GM19328 (cell line): ENCODE results near the gene LCAT.
"Not testable (repeated sequence)": the region's sequence is repeated elsewhere in the genome, so short reads cannot be mapped to it uniquely, and the experiment has no call there.

ENCODE experiments used
- ATAC-seq: cut with Tn5 transposase; IDR thresholded peaks from one replicate; pipeline ENCODE4 v1.9.1; 2021; ENCODE audit warnings: mild to moderate bottlenecking, moderate library complexity; ENCODE audit not compliant: unreplicated experiment

LCAT gene

DNA sequence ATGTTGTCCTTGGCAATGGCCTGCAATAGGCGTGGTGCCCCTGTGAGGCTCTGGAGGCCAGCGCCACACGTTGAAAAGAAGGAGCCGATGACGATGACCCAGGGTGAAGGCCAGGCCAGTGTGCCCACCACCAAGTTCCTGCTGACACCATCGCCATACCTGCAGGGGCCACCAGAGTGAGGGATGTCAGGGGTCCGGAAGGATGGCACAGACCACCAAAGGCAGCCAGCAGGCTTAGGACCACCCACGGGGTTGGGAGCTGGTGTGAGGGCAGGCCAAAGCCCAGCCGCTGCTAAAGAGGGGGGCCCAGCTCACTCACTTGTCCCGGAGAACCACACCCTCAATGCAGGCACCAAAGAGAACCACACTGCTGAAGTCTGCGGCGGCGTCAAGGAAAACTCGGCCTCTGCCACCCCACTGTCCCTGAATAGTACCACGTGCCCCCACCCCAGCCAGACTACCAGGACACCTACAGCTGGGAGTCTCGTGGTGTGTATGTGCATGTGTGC, 6.5 kb upstream of the LCAT start:
- no peak for ATAC-seq

DNA sequence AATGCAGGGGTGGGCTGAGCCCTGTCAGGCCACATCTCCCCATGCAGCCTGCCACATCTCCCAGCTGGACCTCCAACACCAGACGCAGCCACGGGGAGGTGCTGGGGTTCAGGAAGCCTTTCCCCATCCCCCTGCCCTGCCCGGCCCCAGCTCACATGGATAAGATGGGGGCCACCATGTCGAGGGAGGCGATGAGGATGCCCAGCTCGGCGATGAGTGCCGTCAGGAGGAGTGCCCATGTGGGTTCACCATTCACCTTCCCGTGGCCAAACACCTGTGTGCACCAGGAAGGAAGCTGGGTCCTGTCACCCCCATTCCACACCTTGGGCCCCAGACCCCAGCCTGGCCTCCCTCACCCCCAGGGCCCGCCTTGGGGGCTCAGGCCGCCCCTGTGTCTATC, 5.7 kb upstream of the LCAT start:
- no peak for ATAC-seq

DNA sequence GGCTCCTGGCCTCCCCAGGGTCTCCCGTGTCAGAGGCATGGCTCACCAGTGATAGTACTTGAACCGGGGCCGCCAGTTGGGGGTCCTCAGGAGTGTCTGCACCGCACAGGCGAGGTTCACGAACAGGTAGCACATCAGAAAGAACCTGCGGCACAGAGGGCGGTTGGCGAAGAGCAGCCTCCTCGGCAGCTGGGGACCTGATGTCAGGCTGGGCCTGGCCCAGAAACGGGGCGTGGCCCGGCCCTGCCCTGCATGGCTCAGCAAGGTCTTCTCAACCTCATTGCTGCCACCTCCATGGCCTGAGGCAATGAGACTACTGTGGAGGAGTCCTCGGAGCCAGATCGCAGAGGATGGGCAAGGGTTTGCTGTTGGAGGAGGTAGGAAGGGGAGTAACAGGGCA, 4.1 kb upstream of the LCAT start:
- no peak for ATAC-seq

DNA sequence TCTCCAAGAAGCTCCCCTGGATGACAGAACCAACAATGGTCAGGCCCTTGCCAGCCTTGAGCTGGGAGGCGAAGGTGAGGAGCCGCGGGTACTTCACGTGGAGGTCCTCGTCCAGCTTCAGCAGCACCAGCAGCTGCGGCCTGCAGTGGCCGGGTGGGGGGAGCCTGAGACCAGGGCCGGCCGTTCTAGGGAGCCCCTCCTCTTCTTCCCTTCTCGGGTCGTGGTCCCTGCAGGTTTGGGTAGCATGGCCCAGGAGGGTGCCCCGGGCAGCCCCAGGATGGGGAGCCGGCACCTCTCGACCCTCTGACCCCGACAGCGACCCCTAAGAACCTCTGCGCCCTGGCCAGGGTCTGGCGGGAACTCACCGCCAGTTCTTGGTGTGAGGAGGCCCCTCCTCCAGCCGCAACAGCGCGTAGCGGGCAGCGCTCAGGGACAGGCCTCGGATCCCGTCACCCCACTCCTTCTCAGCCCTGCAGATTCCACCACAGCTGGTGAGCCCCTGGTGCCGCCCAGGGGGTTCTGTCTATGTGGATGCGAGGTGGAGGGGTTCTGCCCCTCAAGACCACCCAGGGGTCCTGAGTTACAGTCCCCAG, 3.1 kb upstream of the LCAT start:
- ATAC-seq = no peak

DNA sequence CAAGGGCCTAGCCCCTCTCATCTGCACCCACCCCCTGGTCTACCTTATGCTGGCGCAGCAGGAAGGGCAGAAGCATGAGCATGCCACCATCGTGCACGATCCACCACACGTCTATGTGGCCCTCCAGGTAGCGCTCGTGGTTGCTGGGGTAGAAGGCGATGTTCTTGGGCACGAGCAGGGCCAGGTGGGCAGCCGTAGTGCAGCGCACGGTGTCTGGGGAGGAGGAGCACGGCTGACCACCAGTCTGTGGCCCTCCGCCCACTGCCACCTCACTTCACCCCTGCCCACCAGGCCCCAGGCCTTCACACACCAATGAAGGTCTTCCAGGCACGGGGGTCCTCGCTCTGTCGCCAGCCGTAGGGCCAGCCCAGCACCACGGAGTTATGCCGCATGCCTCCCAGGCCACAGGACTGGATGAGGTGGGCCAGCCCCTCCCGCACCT, 2.2 kb upstream of the LCAT start:
- ATAC-seq = no peak

DNA sequence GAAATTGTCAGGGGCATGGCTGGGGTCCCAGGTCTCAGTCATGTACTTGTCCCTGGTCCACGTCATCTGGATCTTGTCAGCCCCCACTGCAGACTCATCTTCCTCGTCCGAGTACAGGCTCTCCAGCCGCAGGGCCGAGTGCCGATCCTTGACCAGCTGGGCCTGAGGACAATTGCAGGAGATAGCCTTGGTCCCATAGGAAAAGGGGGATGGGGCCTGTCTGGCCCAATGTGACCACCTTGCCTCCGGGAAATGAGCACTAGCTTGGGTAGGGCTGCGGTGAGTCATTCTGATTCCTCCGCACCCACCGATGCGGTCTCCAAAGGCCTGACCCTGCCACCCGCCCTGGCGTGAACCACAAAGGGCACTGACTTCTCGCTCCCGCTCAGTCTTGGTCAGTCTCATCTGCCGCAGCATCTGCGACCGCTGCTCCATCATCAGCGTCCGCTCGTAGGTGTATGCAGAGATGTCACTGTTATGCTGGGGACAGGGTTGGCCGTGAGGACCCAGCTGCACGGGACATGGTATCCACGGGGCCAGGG, 1.5 kb upstream of the LCAT start:
- ATAC-seq = no peak

DNA sequence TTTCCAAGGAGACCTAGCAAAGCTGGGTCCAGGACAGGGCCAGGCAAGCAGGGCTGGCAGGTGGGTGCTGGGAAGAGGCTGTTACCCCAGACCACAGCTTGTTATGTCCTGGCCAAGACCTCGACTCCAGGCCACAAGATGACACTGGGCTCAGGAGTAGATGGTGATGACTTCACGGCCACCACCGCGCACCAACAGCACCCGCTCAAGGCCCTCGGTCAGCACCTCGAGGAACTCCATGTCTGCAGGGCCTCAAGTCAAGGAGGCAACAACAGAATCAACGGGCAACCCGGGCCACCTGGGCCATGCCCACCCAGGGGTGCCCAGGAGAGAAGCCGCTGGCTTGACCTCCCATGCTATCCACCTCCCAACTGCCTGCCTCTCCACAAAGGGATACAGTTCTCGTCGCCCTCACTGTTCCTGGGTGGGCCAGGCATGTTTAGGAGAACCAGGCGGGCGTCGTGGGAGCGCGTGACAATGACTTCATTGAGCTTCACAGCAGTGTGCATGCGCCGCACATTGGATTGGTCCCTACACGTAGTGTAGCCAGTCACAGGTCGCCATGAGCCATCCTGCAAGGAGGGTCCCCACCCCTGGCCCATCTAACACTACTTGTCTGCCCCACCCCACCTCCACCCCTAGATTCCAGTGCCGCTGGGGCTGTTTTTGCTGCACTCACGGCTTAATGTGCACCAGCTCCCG, 921 bp upstream of the LCAT start:
- ATAC-seq = no peak

DNA sequence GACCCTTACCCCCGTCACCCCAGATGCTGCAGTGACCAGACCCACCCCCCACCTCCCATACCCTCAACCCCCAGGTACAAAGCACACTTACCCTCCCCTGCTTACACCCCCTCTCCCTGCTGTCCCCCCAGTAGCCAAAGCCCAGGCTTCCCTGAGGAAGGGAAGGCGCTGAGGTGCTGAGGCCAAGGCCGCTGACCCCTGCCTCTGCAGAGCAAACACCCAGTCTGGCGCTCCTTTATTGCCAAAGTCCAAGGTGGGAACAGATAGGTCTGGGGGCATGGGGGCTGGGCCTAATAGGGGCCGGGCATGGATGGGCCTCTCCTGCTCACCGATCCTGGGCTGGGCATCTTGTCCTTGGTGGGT, 683 bp downstream of the LCAT start:
- ATAC-seq = no peak

DNA sequence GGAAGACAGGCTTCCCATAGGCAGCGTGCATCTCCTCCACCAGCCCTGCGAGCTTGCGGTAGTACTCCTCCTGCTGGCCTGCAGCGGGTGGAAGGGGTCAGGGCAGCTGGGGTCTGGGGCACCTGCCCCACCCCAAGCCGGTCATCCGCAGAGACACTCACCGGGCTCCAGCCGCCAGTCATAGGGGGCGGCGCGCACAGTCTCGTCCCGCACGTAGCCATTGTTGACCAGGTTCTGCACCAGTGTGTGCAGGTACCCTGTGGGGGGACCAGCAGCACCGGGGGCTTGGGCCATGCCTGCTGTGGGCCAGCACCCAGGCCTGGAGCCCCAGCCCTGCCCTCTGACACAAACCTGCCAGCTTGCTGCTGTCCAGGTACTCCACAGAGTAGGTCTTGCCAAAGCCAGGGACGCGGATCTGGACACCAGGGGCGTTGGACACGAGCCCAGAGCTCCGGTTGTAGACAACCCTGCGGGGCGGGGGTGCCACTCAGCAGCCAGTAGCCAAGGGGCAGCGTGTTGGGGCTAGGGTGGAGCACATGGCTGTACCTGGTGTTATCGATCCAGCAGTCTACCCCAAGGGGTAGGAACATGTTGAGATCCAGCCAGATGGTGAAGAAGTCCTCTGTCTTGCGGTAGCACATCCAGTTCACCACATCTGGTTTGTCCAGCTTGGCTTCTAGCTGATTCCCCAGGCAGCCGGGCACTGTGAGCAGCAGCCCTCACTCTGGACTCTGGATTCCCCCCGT, 1.2 kb downstream of the LCAT start:
- no peak for ATAC-seq

DNA sequence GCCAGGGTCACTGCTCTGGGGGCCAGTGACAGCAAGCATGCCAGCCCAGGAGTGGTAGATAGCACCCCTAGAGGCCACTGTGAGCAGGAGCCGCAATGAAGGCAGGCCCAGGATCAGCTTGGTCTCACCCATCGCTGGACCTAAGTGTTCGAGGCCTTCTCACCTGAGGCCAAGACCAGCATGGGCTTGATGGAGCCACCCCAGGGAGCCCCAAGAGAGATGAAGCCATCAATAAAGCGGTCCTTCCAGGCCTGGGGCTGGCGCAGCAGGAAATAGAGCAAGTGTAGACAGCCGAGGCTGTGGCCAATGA, 1.8 kb downstream of the LCAT start:
- ATAC-seq = no peak

DNA sequence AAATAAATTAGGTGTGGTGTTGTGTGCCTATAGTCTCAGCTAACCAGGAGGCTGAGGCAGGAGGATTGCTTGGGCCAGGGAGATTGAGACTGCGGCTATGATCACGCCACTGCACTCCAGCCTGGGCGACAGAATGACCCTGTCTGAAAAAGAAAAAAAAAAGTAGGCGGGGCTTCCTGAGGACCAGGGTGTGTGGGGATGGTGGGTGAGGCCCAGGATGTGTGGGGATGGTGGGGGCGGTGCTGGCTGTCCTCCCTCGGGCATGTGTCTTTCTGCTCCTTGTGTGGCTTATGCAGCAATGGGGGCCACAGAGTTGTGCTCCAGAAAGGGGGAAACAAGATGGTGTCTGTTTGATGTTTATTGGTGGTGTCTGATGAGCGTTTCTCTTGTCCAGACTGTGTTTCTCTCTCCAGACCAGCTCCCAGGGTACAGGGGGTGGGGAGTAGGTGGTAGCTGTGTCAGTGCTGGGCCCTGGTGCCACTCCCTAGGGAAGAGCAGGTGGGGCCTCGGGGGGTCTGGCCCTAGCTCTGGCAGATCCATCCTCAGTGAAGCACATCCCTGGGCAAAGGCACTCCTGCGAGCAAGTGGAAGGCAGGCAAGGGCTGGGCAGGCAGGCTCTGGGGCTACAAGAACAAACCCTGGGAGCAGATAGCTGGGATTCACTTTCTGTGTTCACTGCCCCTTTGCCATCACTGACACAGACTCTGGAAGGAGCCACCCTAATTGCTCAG, 2.3 kb downstream of the LCAT start:
- ATAC-seq = no peak

DNA sequence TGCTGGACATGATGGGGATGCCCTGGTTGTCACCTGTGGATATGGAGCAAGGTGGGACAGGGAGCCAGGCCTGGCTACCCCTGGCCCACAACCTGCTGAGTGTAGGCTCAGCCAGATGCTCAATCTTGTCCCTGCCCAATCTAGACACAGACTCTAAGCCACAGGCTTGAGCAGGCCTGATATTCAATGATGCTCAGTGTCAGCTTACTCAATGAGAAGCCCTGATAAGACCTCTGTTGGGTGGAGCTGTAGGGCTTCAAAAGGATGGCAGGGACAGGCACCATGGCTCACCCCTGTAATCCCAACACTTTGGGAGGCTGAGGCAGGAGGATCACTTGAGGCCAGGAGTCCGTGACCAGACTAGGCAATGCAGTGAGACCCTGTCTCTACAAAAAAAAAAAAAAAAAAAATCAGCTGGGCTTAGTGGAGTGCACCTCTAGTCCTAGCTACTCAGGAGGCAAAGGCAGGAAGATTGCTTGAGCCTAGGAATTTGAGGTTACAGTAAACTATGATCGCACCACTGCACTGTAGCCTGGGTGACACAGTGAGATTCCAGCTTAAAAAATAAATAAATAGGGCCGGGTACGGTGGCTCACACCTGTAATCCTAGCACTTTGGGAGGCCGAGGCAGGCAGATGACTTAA, 3.4 kb downstream of the LCAT start:
- no peak for ATAC-seq

DNA sequence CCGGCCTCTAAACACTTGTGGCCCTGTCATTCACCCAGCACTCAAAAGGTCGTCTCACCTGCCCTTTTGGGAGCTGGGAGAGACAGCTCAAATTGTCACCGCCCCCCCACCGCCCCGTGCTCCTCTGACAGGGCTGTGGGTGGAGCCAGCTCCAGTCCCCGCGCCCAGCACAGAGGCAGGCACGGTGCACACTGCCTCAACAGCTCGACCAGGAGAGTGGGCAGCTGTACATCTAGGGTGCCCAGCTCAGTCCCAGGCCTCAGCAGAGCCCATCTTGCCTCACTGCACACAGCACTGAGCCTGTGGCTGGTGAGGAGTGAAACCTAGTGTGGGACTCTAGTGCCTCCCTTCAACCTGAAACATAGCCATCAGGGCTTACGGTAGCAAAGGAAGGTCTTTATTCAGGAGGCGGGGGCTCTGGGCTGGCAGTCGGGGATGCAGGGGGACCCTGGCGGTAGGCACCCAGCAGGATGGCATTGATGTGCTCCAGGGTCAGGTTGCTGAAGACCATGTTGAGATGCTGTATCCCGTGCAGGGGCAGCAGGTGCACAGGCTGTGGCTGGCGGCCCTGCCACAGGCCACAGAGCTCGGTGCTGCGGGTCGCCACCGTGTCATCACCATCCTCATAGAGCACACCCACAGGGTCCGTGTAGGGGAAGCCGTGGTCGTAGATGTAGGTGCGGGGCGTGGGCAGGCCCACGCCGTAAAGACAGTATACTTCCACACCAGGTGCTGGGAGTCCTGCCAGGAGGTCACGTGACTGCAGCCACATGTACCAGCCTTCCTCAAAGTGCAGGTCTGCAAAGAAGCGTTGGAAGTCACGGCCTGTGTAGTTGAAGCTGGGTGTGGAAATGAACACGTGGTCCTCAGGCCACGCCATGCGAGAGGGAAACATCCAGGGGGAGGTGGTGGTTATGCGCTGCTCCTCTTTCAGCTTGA, 4.1 kb downstream of the LCAT start:
- ATAC-seq = no peak

DNA sequence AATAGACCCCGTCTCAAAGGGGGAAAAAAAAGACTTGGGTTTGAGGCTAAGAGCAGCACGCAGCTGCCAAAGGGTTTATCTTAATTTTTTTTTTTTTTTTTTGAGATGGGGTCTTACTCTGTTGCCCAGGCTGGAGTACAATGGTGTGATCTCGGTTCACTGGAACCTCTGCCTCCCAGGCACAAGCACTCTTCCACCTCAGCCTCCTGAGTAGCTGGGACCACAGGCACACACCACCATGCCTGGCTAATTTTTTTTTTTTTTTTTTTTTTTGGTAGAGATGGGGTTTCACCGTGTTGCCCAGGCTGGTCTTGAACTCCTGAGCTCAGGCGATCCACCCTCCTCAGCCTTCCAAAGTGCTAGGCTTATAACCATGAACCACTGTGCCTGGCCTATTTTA, 6.2 kb downstream of the LCAT start:
- ATAC-seq = not testable (repeated sequence)

DNA sequence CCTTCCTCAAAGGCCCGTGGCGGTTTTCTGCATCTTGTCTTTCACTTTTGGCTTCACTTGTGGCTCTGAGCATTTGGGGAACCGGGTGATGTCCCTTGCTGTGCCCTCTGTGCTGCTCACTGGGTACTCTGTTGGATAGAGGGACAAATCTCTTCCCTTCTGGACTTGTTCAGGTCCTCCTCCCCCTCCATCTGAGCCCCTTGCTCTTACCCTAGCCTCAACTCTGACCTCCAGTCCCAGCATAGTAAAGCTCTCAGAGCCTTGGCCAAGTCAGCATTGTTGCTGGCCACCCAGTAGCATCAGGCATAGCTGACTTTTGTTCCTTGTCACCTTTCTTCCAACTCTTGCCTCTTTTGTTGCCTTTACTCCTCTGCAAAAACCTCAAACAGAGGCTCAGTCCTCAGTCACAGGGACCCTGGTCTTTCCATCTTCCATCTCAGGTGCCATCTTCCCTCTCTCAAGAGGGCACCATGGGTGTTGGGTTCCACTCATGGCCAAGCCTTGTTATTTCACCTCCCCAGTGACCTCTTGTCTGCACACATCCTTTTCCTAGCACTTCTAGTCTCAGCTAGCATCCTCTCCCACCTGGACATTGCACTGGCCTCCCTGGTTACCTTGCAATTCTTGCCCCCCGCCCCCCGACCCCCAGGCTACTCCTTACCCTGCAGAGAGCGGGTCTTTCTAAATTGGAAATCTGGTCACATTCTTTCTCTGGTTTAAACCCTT, 6.9 kb downstream of the LCAT start:
- ATAC-seq = no peak

DNA sequence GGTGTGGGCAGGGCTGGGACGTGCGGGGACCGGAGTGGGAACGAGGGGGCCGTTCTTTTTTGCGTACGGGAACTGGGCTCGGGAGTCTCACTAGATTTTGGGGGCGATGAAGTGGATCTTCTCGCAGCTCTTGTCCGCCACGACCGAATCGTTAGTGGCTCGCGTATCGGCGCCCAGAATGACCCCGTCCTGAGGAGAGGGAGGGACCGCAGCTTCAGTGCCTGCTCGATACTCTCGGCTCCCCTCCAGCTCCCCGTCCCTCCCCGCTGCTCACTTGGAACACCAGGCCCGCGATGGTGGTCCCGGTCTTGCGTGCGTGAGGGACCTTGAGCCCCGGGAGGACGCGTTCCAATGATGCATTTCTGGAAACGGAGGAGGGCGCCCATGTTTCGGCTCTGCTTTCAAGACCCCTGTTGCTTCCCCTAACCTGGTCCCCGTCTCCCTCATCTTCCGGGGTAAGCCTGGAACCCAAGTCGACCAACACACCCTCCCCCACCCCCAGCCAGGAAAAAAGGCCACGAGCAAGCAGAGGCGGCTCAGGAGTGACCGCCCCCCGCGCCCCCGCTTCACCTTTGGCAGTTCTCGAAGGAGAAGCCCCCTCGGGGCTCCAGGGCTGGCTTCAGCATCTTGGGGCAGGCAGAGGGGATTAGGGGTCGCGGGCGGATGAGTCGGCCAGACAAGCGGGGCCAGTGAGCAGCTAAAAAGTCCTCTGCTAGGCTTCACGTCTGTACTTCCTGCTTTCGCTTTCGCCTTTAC, 7.6 kb downstream of the LCAT start, which contains the start of gene PSMB10:
PSMB10 (minus strand) TSS at position 727 of the 756 bp plus-strand sequence; CDS start at position 626, 101 bp downstream.
- ATAC-seq = no peak

DNA sequence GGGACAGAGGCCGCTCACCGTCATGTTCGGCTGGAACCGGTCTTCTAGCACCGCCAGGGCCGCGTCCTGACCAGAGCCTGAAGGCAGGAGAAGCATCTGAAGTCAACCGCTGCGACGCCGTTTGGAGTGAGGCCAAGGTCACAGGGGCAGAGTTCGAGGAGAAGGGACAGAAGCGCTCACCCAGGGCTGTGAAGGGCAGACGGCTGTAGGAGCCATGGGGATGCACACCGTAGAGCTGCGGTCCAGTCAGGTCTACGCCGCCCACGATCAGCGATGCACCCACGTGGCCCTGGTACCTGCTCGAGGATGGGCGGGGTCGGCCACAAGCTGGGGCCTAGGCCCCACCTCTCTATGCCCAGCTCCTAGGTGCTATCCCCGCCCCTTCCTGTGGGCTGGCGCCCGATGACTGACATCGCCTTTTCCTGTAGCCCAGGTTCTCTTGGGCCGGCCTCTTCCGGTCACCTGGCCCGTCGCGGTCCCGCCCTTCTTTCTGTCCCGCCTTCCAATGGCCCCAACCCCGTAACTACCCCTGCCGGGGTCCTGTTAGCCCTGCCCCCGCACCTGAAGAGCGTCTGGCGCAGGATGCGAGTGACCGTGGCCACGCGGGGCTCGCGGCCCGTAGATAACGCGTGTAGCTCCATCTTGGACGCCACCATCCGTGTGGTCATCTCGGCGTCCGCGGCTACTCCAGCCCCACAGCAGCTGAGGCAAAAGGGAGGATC, 8.4 kb downstream of the LCAT start:
- peak; percentile 87 for ATAC-seq

DNA sequence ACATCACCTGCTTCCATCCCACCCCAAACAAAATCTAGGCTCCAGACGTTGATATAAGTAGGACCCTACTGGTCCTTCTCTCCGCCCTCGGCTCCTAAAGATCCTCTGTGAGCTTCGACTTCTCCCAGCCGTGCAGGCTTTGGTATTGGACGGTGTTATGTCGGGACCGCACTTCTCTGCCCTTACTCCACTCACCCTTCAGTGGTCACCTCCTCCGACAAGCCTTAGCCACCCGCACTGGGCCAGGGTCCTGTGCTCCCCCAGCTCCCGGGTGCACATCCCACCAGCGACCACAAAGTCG, 8.9 kb downstream of the LCAT start:
- ATAC-seq = no peak
